Endometrium (tissue), 2 donors: ENCODE results near the gene EML3.
"Not testable (repeated sequence)": the region's sequence is repeated elsewhere in the genome, so short reads cannot be mapped to it uniquely, and the experiment has no call there.

Experiments
- FAIRE-seq: peaks from 2 replicates; lab custom pipeline; 2012; peaks lifted over from hg19 to GRCh38; lab: Jason Lieb, UNC
- donor health status: control.
- donor health status: control.

EML3 gene

GRCh38 chr11:62612366-62613290, at the start of gene EML3, which contains the start of gene ROM1:
Gene EML3 (minus strand): TSS chr11:62612775. CDS start chr11:62612457, 318 bp downstream.
Gene ROM1 (plus strand): TSS chr11:62613257. CDS start chr11:62613282, 25 bp downstream.
- FAIRE-seq, result no peak

- no peak for FAIRE-seq
Observed at GRCh38 chr11:62656796-62657429, 44.3 kb upstream of the EML3 start.

- FAIRE-seq, result no peak
Observed at GRCh38 chr11:62654297-62654696, 41.7 kb upstream of the EML3 start.

DNA sequence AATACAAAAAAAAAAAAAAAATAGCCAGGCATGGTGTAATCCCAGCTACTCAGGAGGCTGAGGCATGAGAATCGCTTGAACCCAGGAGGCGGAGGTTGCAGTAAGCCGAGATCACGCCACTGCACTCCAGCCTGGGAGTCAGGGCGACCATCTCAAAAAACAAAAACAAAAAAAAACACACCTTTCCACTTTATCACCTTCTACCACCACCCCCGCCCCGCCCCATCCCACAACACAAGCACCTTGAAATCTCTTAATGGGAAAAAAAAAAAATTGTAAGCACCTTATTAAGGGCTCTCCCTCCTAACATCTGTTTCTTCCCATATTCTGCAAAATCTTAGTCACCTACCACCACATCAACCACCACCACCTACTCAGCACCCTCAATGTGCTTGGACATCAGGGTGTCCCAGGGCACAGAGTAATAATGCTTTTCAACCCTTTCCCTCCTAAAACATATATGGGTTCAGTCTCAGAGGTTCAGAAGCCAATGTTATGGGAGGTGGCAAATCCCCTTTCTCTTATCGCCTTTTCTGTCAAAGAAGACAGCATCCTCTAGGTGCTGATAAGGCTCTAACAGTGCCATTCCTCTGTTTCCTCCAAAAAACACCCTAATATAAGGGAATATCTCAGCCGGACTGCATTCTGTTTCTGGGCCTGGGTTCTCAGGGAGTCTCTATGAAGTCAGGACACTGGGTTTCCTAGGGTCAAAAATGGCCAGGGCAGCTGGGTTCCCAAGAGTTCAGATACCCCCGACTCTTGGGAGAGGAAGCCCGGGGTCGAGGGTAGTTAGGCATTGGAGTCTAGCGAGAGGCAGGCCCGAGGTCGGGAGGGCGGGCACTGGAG, 39.8 kb upstream of the EML3 start:
- FAIRE-seq, result no peak

- FAIRE-seq, result not testable (repeated sequence)
Observed at GRCh38 chr11:62650283-62650682, 37.7 kb upstream of the EML3 start.

DNA sequence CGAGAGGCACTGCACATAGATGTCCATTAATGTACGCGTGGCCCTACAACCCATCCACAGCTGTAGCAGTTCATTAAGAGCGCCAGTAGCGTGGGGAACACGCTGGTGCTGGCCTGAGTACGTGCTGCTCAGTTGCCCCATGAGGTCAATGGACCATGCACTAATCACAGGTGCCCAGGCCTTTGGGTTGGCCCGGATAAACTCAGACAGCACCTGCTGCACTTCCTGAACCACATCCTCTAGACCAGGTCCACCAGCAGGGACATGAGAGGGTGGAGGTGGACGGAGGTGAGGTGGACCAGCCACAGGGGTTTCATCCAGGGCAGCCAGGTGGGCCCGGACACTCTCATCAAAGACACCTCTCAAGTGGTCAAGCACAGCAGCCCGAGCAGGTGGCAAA, 36.9 kb upstream of the EML3 start:
- no peak for FAIRE-seq

- FAIRE-seq, result no peak
Observed at GRCh38 chr11:62648967-62649364, 36.4 kb upstream of the EML3 start.

DNA sequence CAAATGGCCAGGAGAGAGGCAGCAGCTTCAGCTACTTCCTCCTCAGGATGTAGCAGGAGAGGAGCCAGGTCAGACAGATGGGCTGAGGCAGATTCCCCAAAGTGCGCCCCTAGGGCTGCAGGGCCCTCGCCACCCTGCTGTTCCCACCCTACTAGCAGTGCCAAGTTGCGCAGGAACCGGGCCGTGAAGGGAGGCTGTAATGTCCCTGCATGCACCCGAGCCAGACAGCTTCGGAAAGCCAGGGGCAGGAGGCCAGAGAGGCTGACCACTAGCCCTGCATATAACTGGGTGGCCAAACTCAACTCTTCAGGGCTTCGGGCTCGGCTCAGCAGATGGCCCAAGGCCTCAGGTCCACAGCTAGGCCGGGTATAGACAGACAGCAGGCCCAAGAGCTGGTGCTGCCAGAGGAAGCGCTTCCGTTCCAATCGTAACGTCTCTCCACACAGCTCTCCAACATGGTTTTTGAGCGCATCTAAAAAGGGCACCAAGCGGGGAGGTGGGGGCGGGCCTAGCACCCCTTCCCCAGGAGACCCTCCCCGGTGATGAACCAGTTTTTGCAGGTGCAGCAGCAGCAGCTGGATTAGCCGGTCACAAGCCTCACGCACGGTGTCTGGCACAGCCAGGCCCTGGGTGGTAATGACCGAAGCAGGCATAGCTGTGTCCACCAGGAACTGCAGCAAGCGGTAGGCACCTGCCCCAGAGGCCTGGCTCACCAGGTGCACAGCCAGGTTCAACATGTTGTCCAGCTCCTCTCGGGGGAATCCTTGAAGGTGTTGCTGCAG, 35.8 kb upstream of the EML3 start:
- no peak for FAIRE-seq

DNA sequence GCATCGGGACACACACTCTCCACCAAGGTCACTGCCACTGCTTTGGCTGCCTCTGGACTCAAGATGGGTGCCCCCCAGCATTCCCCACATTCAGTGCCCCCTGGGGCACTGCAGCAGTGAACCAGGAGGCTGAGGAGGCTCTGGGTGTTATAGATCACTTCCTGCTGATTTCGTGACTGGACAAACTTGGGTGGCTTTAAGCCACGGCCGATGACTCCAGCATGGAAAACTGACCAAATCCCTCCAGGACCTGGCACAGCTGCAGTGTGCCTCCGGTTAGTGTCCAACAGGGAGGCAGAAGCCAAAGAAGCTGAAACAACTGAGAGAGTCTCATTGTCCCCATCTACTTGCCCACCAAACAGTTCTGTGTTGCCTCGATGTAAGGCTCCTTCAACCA, 35.0 kb upstream of the EML3 start:
- no peak for FAIRE-seq

DNA sequence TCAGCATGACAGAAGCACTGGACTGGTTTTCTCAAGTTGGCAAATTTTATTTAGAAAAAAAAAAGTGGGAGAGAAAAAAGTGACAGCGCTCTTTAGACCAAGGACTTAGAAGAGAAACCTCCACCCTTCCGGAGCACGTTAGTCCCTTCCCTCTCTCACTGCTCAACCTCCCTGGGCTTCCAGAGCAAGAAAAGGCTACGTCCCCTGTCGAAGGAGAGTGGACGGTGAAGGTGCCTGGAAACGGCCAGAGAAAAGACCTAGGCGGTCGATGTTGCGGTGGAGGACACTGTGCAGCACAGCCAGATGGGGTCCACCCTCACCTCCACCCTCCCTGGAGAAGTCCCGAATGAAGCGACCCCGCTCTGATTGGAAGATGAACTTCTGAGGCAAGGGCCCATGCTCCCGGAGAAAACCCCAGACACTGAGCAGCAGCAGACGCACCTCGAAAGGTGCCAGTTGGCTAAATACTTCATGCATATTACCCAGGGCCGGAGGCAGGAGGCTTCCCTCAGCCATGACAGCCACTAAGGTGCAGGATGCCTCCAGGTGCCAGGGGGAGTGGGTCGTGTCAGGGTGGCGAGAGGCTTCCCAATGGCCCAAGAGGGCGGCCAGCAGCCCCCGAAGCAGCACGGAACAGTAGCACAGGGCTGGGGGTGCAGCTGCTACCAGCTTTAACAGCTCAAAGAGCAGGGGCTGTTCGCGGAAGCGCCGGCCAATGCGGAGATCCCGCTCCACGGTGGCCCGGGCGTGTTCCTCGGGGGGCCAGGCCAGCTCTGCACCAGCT, 34.4 kb upstream of the EML3 start:
- FAIRE-seq, result no peak

- FAIRE-seq, result peak; percentile 92
Observed at GRCh38 chr11:62645946-62646824, 33.6 kb upstream of the EML3 start, which contains the start of gene GANAB. Gene GANAB (minus strand): TSS chr11:62646613. CDS start chr11:62646599, 14 bp downstream.

- no peak for FAIRE-seq
Observed at GRCh38 chr11:62645671-62645945, 33.0 kb upstream of the EML3 start.

GRCh38 chr11:62644220-62644619, 31.6 kb upstream of the EML3 start:
- FAIRE-seq, result no peak

- no peak for FAIRE-seq
Observed at GRCh38 chr11:62632492-62632891, 19.9 kb upstream of the EML3 start.

GRCh38 chr11:62627713-62628112, 15.1 kb upstream of the EML3 start:
- FAIRE-seq, result no peak

DNA sequence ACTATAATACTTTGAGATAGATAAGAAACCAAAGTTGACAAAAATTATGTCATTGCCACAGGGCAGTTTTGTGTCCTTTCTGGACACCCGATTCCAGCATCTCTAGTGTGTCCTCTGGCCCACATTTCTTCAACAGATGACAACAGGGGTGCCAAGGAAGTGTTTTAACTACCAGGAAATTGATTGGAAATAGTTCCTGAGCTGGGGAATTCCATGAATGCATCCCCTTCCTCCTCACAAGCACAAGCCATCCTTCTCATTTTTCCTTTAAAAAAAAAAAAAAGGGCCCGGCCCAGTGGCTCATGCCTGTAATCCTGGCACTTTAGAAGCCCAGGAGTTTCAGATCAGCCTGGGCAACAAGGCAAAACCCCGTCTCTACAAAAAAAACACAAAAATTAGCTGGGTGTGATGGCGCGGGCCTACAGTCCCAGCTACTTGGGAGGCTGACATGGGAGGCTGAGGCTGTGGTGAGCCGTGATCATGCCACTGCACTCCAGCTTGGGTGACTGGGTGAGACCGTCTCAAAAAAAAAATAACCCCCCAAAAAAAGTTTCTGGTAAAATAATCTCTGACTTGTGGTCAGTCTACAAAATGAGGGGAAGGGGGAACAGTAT, 10.0 kb upstream of the EML3 start:
- FAIRE-seq, result no peak

DNA sequence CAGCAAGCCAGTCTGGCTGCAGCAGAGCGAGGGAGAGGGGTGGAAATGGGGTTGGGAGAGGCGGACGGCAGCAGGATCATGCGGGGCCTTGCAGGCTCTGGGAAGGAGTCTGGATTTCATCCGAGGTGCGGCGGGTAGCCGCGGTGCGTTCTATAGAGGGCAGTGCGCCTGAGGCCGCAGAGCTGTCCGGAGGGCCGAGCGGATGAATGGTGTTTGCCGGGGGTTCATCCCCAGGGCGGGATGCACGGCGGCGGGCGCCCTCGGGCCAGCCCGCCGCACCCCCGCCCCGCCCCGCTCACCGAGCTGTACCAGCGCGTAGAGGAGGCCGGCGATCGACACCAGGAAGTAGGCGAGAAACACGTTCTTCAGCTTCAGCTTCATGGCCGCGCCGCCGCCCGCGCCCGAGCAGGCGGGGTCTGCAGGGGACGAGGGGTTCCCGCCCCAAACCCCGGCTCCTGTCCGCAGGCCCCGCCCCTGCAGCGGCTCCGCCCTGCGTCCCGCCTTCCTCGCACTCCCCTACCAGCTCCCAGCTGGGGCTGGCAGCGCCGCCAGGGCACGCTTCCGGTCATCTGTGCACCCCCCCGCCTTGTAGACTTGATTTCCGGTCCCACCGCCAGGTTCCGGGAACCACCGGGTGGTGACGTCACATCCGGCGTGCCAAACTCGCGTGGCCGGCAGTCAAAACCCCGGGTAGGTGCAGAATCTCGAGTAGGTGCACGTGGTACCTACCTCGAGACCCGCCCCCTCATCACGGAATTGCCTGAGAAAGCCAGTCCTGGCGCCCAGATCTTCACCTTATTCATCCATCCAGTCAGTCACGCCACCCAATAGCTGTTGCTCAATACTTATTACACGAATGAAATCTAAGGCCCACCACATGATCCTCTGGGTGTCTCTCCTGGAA, 9.2 kb upstream of the EML3 start, which contains the start of gene B3GAT3:
Gene B3GAT3 (minus strand): TSS at position 420 of the 904 bp plus-strand sequence. CDS start 39 bp downstream, at position 381.
- FAIRE-seq, result no peak

DNA sequence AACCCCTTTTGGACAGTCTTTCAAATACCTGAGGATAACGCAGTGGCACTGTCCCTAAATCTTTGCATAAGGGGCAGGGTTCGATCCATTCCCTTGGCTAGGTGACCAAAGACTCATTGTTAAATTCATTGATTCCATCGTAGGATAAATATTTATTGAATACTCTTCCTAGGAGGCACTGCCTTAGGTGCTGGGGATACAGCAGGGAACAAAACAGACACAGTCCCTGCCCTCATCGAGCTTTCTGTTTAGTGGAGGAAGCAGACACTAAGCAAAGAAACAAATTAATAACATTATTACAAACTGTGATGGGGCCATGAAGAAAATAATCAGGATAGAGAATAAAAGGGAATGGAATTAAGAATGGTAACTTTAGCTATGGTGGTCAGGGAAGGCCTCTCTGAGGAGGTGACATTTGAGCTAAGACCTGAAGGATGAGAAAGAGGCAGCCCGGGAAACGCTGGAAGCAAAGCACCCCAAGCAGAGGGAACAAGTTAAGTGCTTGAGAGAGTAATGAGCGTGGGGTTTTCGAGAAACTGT, 8.5 kb upstream of the EML3 start:
- no peak for FAIRE-seq
